ENCODE measurements around the gene MAST4.

GRCh38 chr5:66567474-66567873 is 28.7 kb upstream of the MAST4 start:
- TF ChIP-seq CTCF (IDR thresholded peaks at IDR 0.05; ENCODE audit: insufficient read depth, low read depth, low read length) = no peak
- no peak for TF ChIP-seq EZH2 (IDR thresholded peaks at IDR 0.05; ENCODE audit: insufficient read depth, low read length)
